Suprapubic skin (tissue), 4 donors: ENCODE data around the gene CHD2.

Experiments
- CTCF ChIP-seq, 2 donors: fragments of 200-600 bp in 1 of 2; fragments of 450-650 bp in 1 of 2; sonication (generic) in 1 of 2; IDR thresholded peaks; one replicate each; pipeline ENCODE4 v1.5.1; 2016 to 2019; ENCODE audit warnings: antibody characterized with exemption in 2 of 2, mild to moderate bottlenecking in 1 of 2, moderate library complexity in 1 of 2
- EP300 ChIP-seq: sonication (generic); formaldehyde crosslinking; IDR thresholded peaks from one replicate; pipeline ENCODE4 v1.6.1; 2017; ENCODE audit warnings: antibody characterized with exemption
- POLR2A ChIP-seq, 2 donors: fragments of 450-650 bp; IDR thresholded peaks; one replicate each; pipeline ENCODE4 v1.6.1; 2017; ENCODE audit warnings: antibody characterized with exemption in 2 of 2, mild to moderate bottlenecking in 2 of 2, moderate library complexity in 2 of 2
- POLR2AphosphoS5 ChIP-seq, 3 donors: sonication (generic); formaldehyde crosslinking; IDR thresholded peaks; one replicate each; pipeline ENCODE4 v1.6.1; 2017; ENCODE audit warnings: antibody characterized with exemption in 3 of 3

- TF ChIP-seq POLR2A (IDR thresholded peaks at IDR 0.05) (no peak), CTCF (IDR thresholded peaks at IDR 0.05) (no peak), POLR2AphosphoS5 (IDR thresholded peaks at IDR 0.05) (no peak), EP300 (no peak)
Measured at GRCh38 chr15:93067649-93068085, 167.5 kb downstream of the CHD2 start.
